ENCODE measurements around the gene PALM. TPM values are rescaled to one million over a fixed set of nuclear protein-coding genes. Genes with fewer than 3 reads are reported as not detected.
"Not testable (repeated sequence)": the region's sequence is repeated elsewhere in the genome, so short reads cannot be mapped to it uniquely, and the experiment has no call there.

PALM gene
- total RNA-seq, 2 experiments from 2014 or later: not detected

DNA sequence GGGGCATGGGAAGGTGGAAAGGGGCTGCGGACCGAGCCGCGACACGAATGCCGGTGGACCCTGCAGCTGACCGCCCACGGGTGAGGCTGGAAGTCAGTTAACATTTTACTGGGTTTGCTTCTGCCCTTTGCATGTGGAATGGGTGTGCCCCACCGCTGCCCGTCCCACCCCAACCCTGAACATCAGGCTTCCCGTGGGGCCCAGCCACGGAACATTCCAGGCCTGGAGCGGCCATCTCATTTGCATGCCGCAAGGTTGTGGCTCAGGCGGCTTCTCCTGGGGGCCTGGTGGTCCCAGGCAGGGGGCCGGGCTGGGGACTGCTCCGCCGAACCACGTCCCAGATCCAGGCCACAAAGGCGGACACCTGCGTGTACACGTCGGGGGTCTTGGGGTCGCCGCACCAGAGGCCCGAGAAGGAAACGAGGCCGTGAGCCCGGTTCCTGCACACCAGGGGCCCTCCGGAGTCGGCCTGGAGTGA lies 23.2 kb upstream of the PALM start:
- ChIA-PET POLR2A (no interaction called here), CTCF (no interaction called here)
- H3K27ac Mint-ChIP-seq: no peak overlapping the region
- DNase-seq: no peak
- no peaks in the 10 kb centered on the region for H3K36me3 Mint-ChIP-seq (ENCODE audit: low read depth)
- no peaks in the 10 kb centered on the region for H3K9me3 Mint-ChIP-seq
- H3K4me3 Mint-ChIP-seq: no peak overlapping the region
- H3K4me1 Mint-ChIP-seq: peaks cover 5% of the 10 kb centered on the region
- H3K27me3 Mint-ChIP-seq: no peaks in the 10 kb centered on the region

GRCh38 chr19:686589-687297 lies 22.0 kb upstream of the PALM start:
- H3K27me3 Mint-ChIP-seq: no peaks in the 10 kb centered on the region
- H3K36me3 Mint-ChIP-seq (ENCODE audit: low read depth): no peaks in the 10 kb centered on the region
- ChIA-PET CTCF (interaction anchor here (0.6 kb wide), 1 partner anchor 97 kb away, joined by 4 read pairs; no protein-coding TSS in a partner anchor), POLR2A (no interaction called here)
- no peak overlapping the region for H3K27ac Mint-ChIP-seq
- no peak for DNase-seq
- H3K4me3 Mint-ChIP-seq: no peak overlapping the region
- H3K9me3 Mint-ChIP-seq: no peaks in the 10 kb centered on the region
- no peaks in the 10 kb centered on the region for H3K4me1 Mint-ChIP-seq

DNA sequence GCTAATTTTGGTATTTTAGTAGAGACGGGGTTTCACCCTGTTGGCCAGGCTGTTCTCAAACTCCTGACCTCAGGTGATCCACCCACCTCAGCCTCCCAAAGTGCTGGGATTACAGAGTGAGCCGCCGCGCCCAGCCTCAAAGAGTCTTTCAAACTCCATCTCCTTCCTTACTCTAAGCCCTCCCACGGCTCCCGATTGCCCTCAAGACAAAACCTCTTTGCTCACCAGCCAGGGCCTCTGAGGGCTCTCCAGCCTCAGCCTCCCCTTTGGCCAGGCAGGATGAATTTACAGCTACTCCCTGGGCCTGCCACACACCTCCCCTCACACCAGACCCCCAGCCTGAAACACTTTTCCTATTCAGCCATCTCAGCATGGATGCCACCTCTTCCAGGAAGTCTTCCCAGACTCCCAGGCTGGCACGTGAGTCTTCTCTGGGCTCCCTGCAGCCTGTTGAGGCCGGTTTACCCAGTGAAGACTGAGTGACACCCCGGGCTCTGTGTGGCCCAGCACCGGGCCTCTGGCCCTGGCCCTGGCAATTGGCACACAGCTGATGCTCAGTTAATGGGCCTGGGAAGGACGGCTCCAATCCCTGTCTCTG lies 21.1 kb upstream of the PALM start:
- Mint-ChIP-seq H3K36me3 (ENCODE audit: low read depth) (no peaks in the 10 kb centered on the region), H3K27me3 (no peaks in the 10 kb centered on the region), H3K9me3 (no peaks in the 10 kb centered on the region), H3K27ac (peak overlapping the region; percentile 50), H3K4me3 (no peak overlapping the region), H3K4me1 (no peaks in the 10 kb centered on the region)
- POLR2A ChIA-PET: no interaction called here
- CTCF ChIA-PET: no interaction called here
- no peak for DNase-seq

- CTCF ChIA-PET: no interaction called here
- no peak for DNase-seq
- no peaks in the 10 kb centered on the region for H3K27me3 Mint-ChIP-seq
- H3K27ac Mint-ChIP-seq: no peak overlapping the region
- POLR2A ChIA-PET: no interaction called here
- no peaks in the 10 kb centered on the region for H3K4me1 Mint-ChIP-seq
- no peaks in the 10 kb centered on the region for H3K9me3 Mint-ChIP-seq
- no peaks in the 10 kb centered on the region for H3K36me3 Mint-ChIP-seq (ENCODE audit: low read depth)
- H3K4me3 Mint-ChIP-seq: no peak overlapping the region
These were observed 20.5 kb upstream of the PALM start for GRCh38 chr19:688214-688613.

- H3K36me3 Mint-ChIP-seq (ENCODE audit: low read depth): no peaks in the 10 kb centered on the region
- CTCF ChIA-PET: no interaction called here
- no peak overlapping the region for H3K4me3 Mint-ChIP-seq
These were observed 19.7 kb upstream of the PALM start for GRCh38 chr19:688992-689391.

DNA sequence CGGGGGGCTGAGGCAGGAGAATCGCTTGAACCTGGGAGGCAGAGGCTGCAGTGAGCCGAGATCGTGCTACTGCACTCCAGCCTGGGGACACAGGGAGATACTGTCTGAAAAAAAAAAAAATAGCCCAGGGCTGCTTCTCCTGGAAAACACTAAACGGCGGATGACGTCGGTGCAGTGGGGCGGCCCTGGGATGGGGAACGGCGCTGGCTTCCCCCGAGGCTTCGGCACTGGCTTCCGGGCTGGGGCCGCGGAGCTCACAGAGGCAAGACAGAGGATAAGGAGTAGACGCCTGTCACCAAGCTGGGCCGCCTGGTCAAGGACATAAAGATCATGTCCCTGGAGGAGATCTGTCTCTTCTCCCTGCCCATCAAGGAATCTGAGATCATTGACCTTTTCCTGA lies 18.5 kb upstream of the PALM start:
- Mint-ChIP-seq H3K27me3 (peaks cover 9% of the 10 kb centered on the region), H3K27ac (no peak overlapping the region), H3K36me3 (ENCODE audit: low read depth) (no peaks in the 10 kb centered on the region), H3K9me3 (no peaks in the 10 kb centered on the region), H3K4me3 (no peak overlapping the region), H3K4me1 (no peaks in the 10 kb centered on the region)
- POLR2A ChIA-PET: no interaction called here
- DNase-seq: no peak
- CTCF ChIA-PET: interaction anchor here (0.6 kb wide), 1 partner anchor 32 kb away, joined by 3 read pairs; no protein-coding TSS in a partner anchor

More at GRCh38 chr19:688992-689391, 19.7 kb upstream of the PALM start:
- H3K27me3 Mint-ChIP-seq: no peaks in the 10 kb centered on the region
- no peak overlapping the region for H3K27ac Mint-ChIP-seq
- POLR2A ChIA-PET: no interaction called here
- H3K4me1 Mint-ChIP-seq: no peaks in the 10 kb centered on the region
- no peak for DNase-seq
- no peaks in the 10 kb centered on the region for H3K9me3 Mint-ChIP-seq

GRCh38 chr19:694481-695351 lies 14.0 kb upstream of the PALM start:
- Mint-ChIP-seq H3K27ac (no peak overlapping the region), H3K27me3 (peaks cover 14% of the 10 kb centered on the region), H3K4me1 (no peaks in the 10 kb centered on the region), H3K4me3 (no peak overlapping the region), H3K36me3 (ENCODE audit: low read depth) (no peaks in the 10 kb centered on the region), H3K9me3 (no peaks in the 10 kb centered on the region)
- POLR2A ChIA-PET: no interaction called here
- CTCF ChIA-PET: interaction anchor here (0.9 to 1.6 kb wide), 3 partner anchors 14 to 162 kb away, joined by 3 to 5 read pairs (median 3); no protein-coding TSS in a partner anchor
- DNase-seq: no peak

- Mint-ChIP-seq H3K4me3 (no peak within 1 kb of the TSS), H3K36me3 (ENCODE audit: low read depth) (no peaks in the 10 kb centered on the region), H3K9me3 (no peaks in the 10 kb centered on the region), H3K27me3 (peaks cover 14% of the 10 kb centered on the region), H3K4me1 (no peaks in the 10 kb centered on the region), H3K27ac (no peak within 1 kb of the TSS)
- ChIA-PET CTCF (interaction anchor here (1.6 kb wide), 1 partner anchor 39 kb away, joined by 5 read pairs; no protein-coding TSS in a partner anchor), POLR2A (no interaction called here)
- no peak for DNase-seq
These were observed 13.3 kb upstream of the PALM start, which contains the start of gene PRSS57 for GRCh38 chr19:695352-695949. PRSS57 (minus strand) TSS chr19:695452; CDS start chr19:695430, 22 bp downstream.

DNA sequence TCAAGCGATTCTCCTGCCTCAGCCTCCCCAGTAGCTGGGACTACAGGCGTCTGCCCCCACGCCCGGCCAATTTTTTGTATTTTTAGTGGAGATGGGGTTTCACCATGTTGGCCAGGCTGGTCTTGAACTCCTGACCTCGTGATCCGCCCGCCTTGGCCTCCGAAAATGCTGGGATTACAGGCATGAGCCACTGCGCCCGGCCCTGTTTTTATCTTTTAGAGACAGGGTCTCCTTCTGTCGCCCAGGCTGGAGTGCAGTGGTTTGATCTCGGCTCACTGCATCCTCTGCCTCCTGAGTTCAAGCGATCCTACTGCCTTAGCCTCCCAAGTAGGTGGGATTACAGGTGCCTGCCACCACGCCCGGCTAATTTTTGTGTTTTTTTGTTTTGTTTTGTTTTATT lies 10.2 kb upstream of the PALM start:
- H3K9me3 Mint-ChIP-seq; H3K36me3 Mint-ChIP-seq (ENCODE audit: low read depth); H3K4me3 Mint-ChIP-seq; POLR2A ChIA-PET; H3K27ac Mint-ChIP-seq; H3K4me1 Mint-ChIP-seq; DNase-seq: not testable (repeated sequence)
- peaks cover 21% of the 10 kb centered on the region for H3K27me3 Mint-ChIP-seq
- CTCF ChIA-PET: interaction anchor here (0.6 to 1.2 kb wide), 2 partner anchors 9 to 283 kb away, joined by 3 to 4 read pairs; no protein-coding TSS in a partner anchor

DNA sequence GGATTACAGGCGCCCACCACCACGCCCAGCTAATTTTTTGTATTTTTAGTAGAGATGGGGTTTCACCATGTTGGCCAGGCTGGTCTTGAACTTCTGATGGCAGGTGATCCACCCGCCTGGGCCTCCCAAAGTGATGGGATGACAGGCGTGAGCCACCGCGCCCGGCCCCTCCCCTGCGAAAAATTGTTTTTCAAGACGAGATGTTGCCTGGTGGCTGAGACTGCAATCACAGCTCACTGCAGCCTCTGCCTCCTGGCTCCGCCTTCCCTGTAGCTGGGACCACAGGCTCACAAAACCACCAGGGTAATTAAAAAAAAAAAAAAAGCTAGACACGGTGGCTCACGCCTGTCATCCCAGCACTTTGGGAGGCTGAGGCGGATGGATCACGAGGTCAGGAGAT lies 8.8 kb upstream of the PALM start:
- H3K4me3 Mint-ChIP-seq; POLR2A ChIA-PET; H3K36me3 Mint-ChIP-seq (ENCODE audit: low read depth); DNase-seq; H3K27ac Mint-ChIP-seq; H3K9me3 Mint-ChIP-seq: not testable (repeated sequence)
- H3K27me3 Mint-ChIP-seq: peaks cover 13% of the 10 kb centered on the region
- peaks cover 16% of the 10 kb centered on the region for H3K4me1 Mint-ChIP-seq
- CTCF ChIA-PET: interaction anchor here (1.2 kb wide), 1 partner anchor 29 kb away, joined by 4 read pairs; no protein-coding TSS in a partner anchor

GRCh38 chr19:702847-703246 lies 5.9 kb upstream of the PALM start:
- H3K9me3 Mint-ChIP-seq; H3K36me3 Mint-ChIP-seq (ENCODE audit: low read depth); H3K4me3 Mint-ChIP-seq; H3K27ac Mint-ChIP-seq; POLR2A ChIA-PET; DNase-seq: not testable (repeated sequence)
- Mint-ChIP-seq H3K27me3 (peaks cover 19% of the 10 kb centered on the region), H3K4me1 (peaks cover 16% of the 10 kb centered on the region)
- CTCF ChIA-PET: interaction anchor here (0.7 to 1.5 kb wide), 3 partner anchors 22 to 141 kb away, joined by 3 to 4 read pairs (median 3); no protein-coding TSS in a partner anchor

GRCh38 chr19:703329-703650 lies 5.4 kb upstream of the PALM start:
- no peaks in the 10 kb centered on the region for H3K9me3 Mint-ChIP-seq
- H3K27ac Mint-ChIP-seq: no peak overlapping the region
- H3K27me3 Mint-ChIP-seq: peaks cover 23% of the 10 kb centered on the region
- H3K4me3 Mint-ChIP-seq: no peak overlapping the region
- POLR2A ChIA-PET: no interaction called here
- H3K4me1 Mint-ChIP-seq: peaks cover 16% of the 10 kb centered on the region
- H3K36me3 Mint-ChIP-seq (ENCODE audit: low read depth): no peaks in the 10 kb centered on the region
- CTCF ChIA-PET: interaction anchor here (1.2 to 1.5 kb wide), 2 partner anchors 23 to 31 kb away, joined by 3 to 4 read pairs; no protein-coding TSS in a partner anchor
- DNase-seq: no peak
